Type B pancreatic cell (in vitro differentiated cells): ENCODE measurements around the gene BEX2. TPM values are rescaled to one million over a fixed set of nuclear protein-coding genes. Genes with fewer than 3 reads are reported as not detected.
"Not testable (repeated sequence)": the region's sequence is repeated elsewhere in the genome, so short reads cannot be mapped to it uniquely, and the experiment has no call there.

Experiments
- DNase-seq: peaks from one replicate; pipeline ENCODE4 v3.0.0; 2021; ENCODE audit warnings: mixed read lengths; ENCODE audit not compliant: unreplicated experiment; ENCODE audit errors: extremely low spot score
- H3K27ac Mint-ChIP-seq: 2 replicates; pipeline ENCODE4 v1.8.0; 2021; ENCODE audit warnings: mild to moderate bottlenecking, mixed read lengths
- H3K27me3 Mint-ChIP-seq: 2 replicates; pipeline ENCODE4 v1.8.0; 2021; ENCODE audit warnings: mixed read lengths
- H3K36me3 Mint-ChIP-seq: 2 replicates; pipeline ENCODE4 v1.8.0; 2021; ENCODE audit warnings: mixed read lengths
- H3K4me1 Mint-ChIP-seq: one replicate; pipeline ENCODE4 v1.8.0; 2021; ENCODE audit warnings: mixed read lengths; ENCODE audit not compliant: unreplicated experiment
- H3K4me3 Mint-ChIP-seq: 2 replicates; pipeline ENCODE4 v1.8.0; 2021; ENCODE audit warnings: mild to moderate bottlenecking, mixed read lengths
- H3K9me3 Mint-ChIP-seq: 2 replicates; pipeline ENCODE4 v1.8.0; 2021; ENCODE audit warnings: mixed read lengths
- total RNA-seq: library from RNA; stranded (reverse); gene quantifications from 2 replicates; pipeline ENCODE4 v1.2.1, GENCODE V29; 2021; ENCODE audit warnings: low replicate concordance
- TF ChIP-seq, protein P1 (sequence below): fragments of 200-600 bp; sonication (generic); conservative IDR thresholded peaks from 2 replicates; pipeline ENCODE4 v1.5.0; 2021; ENCODE audit warnings: antibody characterized with exemption, mild to moderate bottlenecking

Gene BEX2
- total RNA-seq, 1 donor from 2014 or later: 24.3 TPM

DNA sequence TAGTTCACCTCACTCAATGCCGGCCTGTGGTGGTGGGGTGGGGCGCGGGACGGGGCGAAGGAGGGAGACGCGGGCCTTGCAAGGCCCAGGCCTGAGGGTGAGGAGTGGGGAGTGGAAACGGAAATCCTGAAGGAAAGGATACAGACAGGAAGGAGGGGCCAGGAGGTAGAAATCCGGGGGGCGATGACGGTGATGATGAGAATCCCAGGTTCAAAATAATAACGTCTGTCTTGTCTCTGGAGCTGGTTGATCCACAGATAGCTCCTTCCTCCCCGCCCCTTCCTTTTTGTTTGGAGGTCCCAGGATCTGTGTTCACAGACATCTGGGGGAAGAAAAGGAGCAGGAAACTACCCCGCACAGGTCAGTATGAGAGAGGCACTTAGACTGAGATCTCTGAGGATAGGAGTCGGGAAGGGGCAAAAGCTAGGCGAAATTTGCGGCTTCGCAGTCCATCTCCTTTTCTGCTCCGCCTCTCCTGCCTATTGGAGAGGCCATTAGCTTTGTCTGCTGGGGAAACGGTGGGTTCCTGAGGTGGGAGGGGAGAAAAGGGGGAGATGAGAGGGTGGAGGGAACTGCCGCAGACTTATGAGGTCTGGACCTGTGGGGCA, 20.0 kb upstream of the BEX2 start:
- H3K4me3 Mint-ChIP-seq: peak overlapping the region; percentile 84
- H3K27ac Mint-ChIP-seq: peak overlapping the region; percentile 44
- DNase-seq: no peak
- peaks cover 3% of the 10 kb centered on the region for H3K4me1 Mint-ChIP-seq
- H3K27me3 Mint-ChIP-seq: peaks cover 6% of the 10 kb centered on the region
- no peaks in the 10 kb centered on the region for H3K9me3 Mint-ChIP-seq
- H3K36me3 Mint-ChIP-seq: no peaks in the 10 kb centered on the region
- TF ChIP-seq, protein P1, sequence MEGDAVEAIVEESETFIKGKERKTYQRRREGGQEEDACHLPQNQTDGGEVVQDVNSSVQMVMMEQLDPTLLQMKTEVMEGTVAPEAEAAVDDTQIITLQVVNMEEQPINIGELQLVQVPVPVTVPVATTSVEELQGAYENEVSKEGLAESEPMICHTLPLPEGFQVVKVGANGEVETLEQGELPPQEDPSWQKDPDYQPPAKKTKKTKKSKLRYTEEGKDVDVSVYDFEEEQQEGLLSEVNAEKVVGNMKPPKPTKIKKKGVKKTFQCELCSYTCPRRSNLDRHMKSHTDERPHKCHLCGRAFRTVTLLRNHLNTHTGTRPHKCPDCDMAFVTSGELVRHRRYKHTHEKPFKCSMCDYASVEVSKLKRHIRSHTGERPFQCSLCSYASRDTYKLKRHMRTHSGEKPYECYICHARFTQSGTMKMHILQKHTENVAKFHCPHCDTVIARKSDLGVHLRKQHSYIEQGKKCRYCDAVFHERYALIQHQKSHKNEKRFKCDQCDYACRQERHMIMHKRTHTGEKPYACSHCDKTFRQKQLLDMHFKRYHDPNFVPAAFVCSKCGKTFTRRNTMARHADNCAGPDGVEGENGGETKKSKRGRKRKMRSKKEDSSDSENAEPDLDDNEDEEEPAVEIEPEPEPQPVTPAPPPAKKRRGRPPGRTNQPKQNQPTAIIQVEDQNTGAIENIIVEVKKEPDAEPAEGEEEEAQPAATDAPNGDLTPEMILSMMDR: no peak

DNA sequence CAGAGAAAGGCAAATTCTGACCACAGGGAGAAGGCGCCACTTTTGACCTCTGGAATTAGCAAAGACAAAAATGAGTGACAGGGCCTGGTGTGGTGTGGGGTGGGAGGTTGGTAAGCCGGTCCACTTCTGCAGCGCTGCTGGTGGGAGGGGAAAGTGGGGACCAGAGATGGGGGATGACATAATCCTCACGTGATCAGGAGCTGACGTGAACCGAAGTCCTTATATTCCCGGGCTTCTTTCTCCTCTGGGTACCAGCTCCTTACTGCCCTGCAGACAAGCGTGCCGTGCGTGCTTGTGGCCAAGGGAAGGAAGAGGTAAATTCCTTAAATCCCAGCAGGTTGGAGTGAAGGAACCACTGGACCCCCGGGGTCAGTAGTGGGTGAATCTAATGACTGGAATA, 19.2 kb upstream of the BEX2 start, which contains the start of gene TCEAL7:
TCEAL7 (plus strand) TSS at position 249 of the 400 bp plus-strand sequence. CDS start 1,165 bp downstream, outside the sequence.
- no peak for DNase-seq
- Mint-ChIP-seq H3K4me1 (peaks cover 3% of the 10 kb centered on the region), H3K36me3 (no peaks in the 10 kb centered on the region), H3K4me3 (peak within 1 kb of the TSS; percentile 84), H3K27me3 (peaks cover 6% of the 10 kb centered on the region), H3K27ac (peak within 1 kb of the TSS; percentile 71), H3K9me3 (no peaks in the 10 kb centered on the region)
- TF ChIP-seq, protein P1: no peak

DNA sequence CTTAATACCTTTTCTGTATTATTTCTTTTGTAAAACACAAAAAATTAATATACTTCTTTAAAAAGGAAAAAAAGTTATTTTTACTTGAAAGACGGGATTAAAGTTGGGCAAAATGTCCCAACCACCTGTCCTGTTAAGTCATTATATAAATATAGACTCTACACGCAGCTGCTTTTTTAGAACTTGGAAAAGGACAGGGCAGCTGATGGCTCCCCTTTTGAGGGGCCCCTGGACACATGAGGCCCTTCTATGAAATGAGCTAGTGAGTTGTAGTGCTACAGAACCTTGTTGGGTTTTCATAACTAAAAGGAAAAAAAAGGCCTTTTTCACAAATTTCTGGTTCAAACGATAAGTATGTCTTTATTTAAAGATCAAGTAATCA, 600 bp upstream of the BEX2 start:
- no peak for DNase-seq
- peak overlapping the region; percentile 91 for H3K4me3 Mint-ChIP-seq
- no peak overlapping the region for H3K27ac Mint-ChIP-seq
- TF ChIP-seq, protein P1: no peak
- no peaks in the 10 kb centered on the region for H3K9me3 Mint-ChIP-seq
- no peaks in the 10 kb centered on the region for H3K27me3 Mint-ChIP-seq
- no peaks in the 10 kb centered on the region for H3K36me3 Mint-ChIP-seq
- H3K4me1 Mint-ChIP-seq: no peaks in the 10 kb centered on the region

DNA sequence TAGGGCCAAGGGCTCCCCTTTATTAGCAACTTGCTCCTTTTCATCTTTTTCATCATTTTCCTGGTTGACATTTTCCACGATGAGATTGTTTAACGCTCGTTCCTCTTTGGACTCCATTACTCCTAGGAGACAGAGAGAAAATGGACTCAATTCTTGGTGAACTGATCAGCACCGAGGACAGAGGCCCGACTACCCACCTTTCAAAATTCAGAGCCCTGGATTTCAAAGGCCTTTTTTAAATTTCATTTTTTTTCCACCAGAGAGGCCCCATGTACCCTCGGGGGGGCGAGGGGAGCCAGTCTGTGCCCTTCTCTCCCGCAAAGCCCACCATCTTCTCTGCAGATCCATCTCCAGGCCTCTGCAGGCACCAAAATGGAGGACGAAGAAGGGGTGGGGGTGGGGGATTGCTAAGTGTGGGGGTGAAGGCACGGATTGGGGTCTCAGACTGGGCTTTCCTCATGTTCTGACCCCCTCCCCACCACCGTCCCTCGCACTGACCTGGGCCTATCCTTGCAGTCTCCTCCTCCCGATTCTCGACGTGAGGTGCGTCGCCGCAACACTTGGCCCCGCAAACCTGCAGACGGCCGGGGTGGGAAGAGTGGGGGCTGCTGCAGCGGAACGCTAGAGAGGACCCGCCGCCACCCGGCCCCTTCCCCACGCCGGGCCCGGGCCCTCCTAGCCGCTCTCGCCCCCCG, 783 bp downstream of the BEX2 start:
- Mint-ChIP-seq H3K27ac (no peak overlapping the region), H3K27me3 (no peaks in the 10 kb centered on the region), H3K4me3 (peak overlapping the region; percentile 60), H3K9me3 (no peaks in the 10 kb centered on the region), H3K4me1 (no peaks in the 10 kb centered on the region), H3K36me3 (no peaks in the 10 kb centered on the region)
- TF ChIP-seq, protein P1: no peak
- no peak for DNase-seq

DNA sequence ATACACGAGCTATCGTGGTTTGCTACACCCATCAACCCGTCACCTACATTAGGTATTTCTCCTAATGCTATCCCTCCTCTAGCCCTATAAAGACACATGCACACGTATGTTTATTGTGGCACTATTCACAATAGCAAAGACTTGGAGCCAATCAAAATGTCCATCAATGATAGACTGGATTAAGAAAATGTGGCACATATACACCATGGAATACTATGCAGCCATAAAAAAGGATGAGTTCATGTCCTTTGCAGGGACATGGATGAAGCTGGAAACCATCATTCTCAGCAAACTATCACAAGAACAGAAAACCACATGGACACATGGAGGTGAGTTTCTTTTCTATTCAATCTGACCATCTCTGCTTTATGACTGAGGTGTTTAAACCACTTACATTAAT, 5.1 kb downstream of the BEX2 start:
- not testable (repeated sequence) for H3K9me3 Mint-ChIP-seq, H3K27me3 Mint-ChIP-seq, H3K27ac Mint-ChIP-seq, H3K4me3 Mint-ChIP-seq, H3K4me1 Mint-ChIP-seq, H3K36me3 Mint-ChIP-seq, DNase-seq

DNA sequence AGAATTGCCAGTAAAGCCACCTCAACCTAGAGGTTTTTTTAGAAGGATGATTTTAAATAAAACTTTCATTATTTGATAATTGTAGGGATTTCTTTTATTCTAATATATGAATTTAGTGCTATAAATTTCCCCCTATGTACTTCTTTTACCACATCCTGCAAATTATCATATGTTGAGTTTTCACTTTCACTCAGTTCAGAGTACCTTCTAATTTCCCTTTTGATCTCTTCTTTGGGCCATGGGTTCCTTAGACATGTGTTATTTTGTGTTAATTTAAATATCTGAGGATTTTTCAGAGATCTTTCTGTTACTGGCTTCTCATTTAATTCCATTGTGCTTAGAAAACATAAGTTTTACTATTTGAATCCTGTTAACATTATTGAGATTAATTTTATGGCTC, 6.1 kb downstream of the BEX2 start:
- TF ChIP-seq, protein P1: no peak
- H3K4me3 Mint-ChIP-seq: no peak overlapping the region
- no peak for DNase-seq
- no peaks in the 10 kb centered on the region for H3K27me3 Mint-ChIP-seq
- no peaks in the 10 kb centered on the region for H3K9me3 Mint-ChIP-seq
- H3K4me1 Mint-ChIP-seq: no peaks in the 10 kb centered on the region
- H3K36me3 Mint-ChIP-seq: no peaks in the 10 kb centered on the region
- no peak overlapping the region for H3K27ac Mint-ChIP-seq
